HG03108 (cell line): ENCODE measurements around the gene SLC41A3.
"Not testable (repeated sequence)": the region's sequence is repeated elsewhere in the genome, so short reads cannot be mapped to it uniquely, and the experiment has no call there.

ENCODE experiments used
- ATAC-seq: cut with Tn5 transposase; IDR thresholded peaks from one replicate; pipeline ENCODE4 v1.9.1; 2021; ENCODE audit warnings: moderate library complexity; ENCODE audit not compliant: unreplicated experiment

Gene SLC41A3

GRCh38 chr3:126107203-126107939, 23.4 kb upstream of the SLC41A3 start:
- ATAC-seq, result no peak

- no peak for ATAC-seq
Observed at GRCh38 chr3:126106336-126107202, 22.6 kb upstream of the SLC41A3 start.

- no peak for ATAC-seq
Observed at GRCh38 chr3:126105691-126106187, 21.8 kb upstream of the SLC41A3 start.

GRCh38 chr3:126104742-126105605, 21.1 kb upstream of the SLC41A3 start:
- ATAC-seq, result no peak

GRCh38 chr3:126104028-126104635, 20.2 kb upstream of the SLC41A3 start:
- ATAC-seq, result no peak

GRCh38 chr3:126103121-126104027, 19.4 kb upstream of the SLC41A3 start:
- no peak for ATAC-seq

- ATAC-seq, result no peak
Observed at GRCh38 chr3:126102530-126102951, 18.6 kb upstream of the SLC41A3 start.

GRCh38 chr3:126102011-126102410, 18.1 kb upstream of the SLC41A3 start:
- no peak for ATAC-seq

- no peak for ATAC-seq
Observed at GRCh38 chr3:126101521-126101982, 17.6 kb upstream of the SLC41A3 start.

- ATAC-seq, result no peak
Observed at GRCh38 chr3:126100634-126101301, 16.8 kb upstream of the SLC41A3 start.

GRCh38 chr3:126100269-126100633, 16.3 kb upstream of the SLC41A3 start:
- no peak for ATAC-seq

GRCh38 chr3:126098391-126098858, 14.5 kb upstream of the SLC41A3 start:
- no peak for ATAC-seq

GRCh38 chr3:126097801-126098200, 13.9 kb upstream of the SLC41A3 start:
- ATAC-seq, result no peak

- ATAC-seq, result not testable (repeated sequence)
Observed at GRCh38 chr3:126096274-126096673, 12.3 kb upstream of the SLC41A3 start.

GRCh38 chr3:126092128-126092527, 8.2 kb upstream of the SLC41A3 start:
- not testable (repeated sequence) for ATAC-seq

- ATAC-seq, result no peak
Observed at GRCh38 chr3:126087552-126088175, 3.7 kb upstream of the SLC41A3 start.

GRCh38 chr3:126085841-126086240, 1.9 kb upstream of the SLC41A3 start:
- ATAC-seq, result no peak

- no peak for ATAC-seq
Observed at GRCh38 chr3:126085276-126085675, 1.4 kb upstream of the SLC41A3 start.
